ENCODE measurements around the gene MKI67.

DNA sequence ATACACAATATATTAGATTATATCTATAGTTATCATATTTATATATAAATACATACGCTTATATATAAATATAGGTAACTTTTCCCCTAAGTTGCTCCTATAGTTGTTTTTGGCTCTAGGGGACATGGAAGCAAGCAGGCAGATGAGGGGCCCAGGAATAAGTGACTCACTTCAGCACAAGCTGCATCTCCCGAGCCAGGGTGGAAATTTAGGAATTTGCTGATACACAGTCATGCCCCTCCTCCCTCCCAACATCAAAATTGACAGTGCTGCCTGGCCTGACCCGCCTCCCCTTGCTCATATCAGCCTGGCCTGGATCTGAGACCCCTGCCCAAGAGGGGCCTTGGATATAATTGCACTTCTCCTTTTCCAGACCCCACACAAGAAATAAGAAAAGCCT is 33.8 kb downstream of the MKI67 start:
- no peak for TF ChIP-seq POLR2A (IDR thresholded peaks at IDR 0.05; ENCODE audit: low read length)
- TF ChIP-seq, protein P1, sequence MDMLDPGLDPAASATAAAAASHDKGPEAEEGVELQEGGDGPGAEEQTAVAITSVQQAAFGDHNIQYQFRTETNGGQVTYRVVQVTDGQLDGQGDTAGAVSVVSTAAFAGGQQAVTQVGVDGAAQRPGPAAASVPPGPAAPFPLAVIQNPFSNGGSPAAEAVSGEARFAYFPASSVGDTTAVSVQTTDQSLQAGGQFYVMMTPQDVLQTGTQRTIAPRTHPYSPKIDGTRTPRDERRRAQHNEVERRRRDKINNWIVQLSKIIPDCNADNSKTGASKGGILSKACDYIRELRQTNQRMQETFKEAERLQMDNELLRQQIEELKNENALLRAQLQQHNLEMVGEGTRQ (IDR thresholded peaks at IDR 0.05), result no peak
- TF ChIP-seq CBX8 (IDR thresholded peaks at IDR 0.05), result no peak
- TF ChIP-seq, protein P2, sequence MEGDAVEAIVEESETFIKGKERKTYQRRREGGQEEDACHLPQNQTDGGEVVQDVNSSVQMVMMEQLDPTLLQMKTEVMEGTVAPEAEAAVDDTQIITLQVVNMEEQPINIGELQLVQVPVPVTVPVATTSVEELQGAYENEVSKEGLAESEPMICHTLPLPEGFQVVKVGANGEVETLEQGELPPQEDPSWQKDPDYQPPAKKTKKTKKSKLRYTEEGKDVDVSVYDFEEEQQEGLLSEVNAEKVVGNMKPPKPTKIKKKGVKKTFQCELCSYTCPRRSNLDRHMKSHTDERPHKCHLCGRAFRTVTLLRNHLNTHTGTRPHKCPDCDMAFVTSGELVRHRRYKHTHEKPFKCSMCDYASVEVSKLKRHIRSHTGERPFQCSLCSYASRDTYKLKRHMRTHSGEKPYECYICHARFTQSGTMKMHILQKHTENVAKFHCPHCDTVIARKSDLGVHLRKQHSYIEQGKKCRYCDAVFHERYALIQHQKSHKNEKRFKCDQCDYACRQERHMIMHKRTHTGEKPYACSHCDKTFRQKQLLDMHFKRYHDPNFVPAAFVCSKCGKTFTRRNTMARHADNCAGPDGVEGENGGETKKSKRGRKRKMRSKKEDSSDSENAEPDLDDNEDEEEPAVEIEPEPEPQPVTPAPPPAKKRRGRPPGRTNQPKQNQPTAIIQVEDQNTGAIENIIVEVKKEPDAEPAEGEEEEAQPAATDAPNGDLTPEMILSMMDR (IDR thresholded peaks at IDR 0.05), result no peak
- no peak for TF ChIP-seq SREBF2 (IDR thresholded peaks at IDR 0.05)
- no peak for TF ChIP-seq NR3C1 (IDR thresholded peaks at IDR 0.05)
- TF ChIP-seq EHMT2 (IDR thresholded peaks at IDR 0.05; ENCODE audit: low read depth), result no peak
- no peak for TF ChIP-seq RCOR1 (IDR thresholded peaks at IDR 0.05; ENCODE audit: low read depth, low read length)
- TF ChIP-seq CEBPB (IDR thresholded peaks at IDR 0.05), result no peak
- TF ChIP-seq RAD21 (conservative IDR thresholded peaks at IDR 0.05 in 1 of 2, IDR thresholded peaks at IDR 0.05 in 1 of 2), result no peak
- no peak for TF ChIP-seq ZFP36 (IDR thresholded peaks at IDR 0.05; ENCODE audit: borderline replicate concordance, partially characterized antibody)
- TF ChIP-seq ZSCAN20 (CRISPR knock-in tag; IDR thresholded peaks at IDR 0.05), result no peak
- TF ChIP-seq REST (IDR thresholded peaks at IDR 0.05), result no peak
